Natural killer cell (primary cell): ENCODE data around the gene RFX1. TPM values are rescaled to one million over a fixed set of nuclear protein-coding genes. Genes with fewer than 3 reads are reported as not detected.

ENCODE experiments used
- ATAC-seq, 3 donors: fragments of 150-1000 bp in 2 of 3; fragments of 200-7000 bp in 1 of 3; cut with Tn5 transposase; 1 replicate in 1 of 3; 2 replicates in 2 of 3; pipeline ENCODE4 v1.10.0; 2021; ENCODE audit warnings: mild to moderate bottlenecking in 2 of 3, moderate library complexity in 2 of 3
- DNase-seq, 2 donors: peaks; one replicate each; pipeline versions ENCODE4 v3.0.0 to v3.0.0-alpha.2; 2013 to 2021; ENCODE audit warnings: mixed read lengths in 1 of 2
- H3K27ac ChIP-seq: one replicate; pipeline ENCODE4 v1.5.1; 2013; ENCODE audit warnings: mild to moderate bottlenecking, low read length
- H3K27me3 ChIP-seq: one replicate; pipeline ENCODE4 v1.6.1; 2013; ENCODE audit warnings: low read length; ENCODE audit not compliant: control insufficient read depth, insufficient read depth
- H3K36me3 ChIP-seq: one replicate; pipeline ENCODE4 v1.6.1; 2013; ENCODE audit warnings: low read length; ENCODE audit not compliant: control insufficient read depth, insufficient read depth
- H3K4me1 ChIP-seq: one replicate; pipeline ENCODE4 v1.6.1; 2013; ENCODE audit warnings: low read length; ENCODE audit not compliant: control insufficient read depth, insufficient read depth
- H3K4me3 ChIP-seq: one replicate; pipeline ENCODE4 v1.5.1; 2013; ENCODE audit warnings: low read length
- H3K9me3 ChIP-seq: one replicate; pipeline ENCODE4 v1.6.1; 2013; ENCODE audit warnings: low read length; ENCODE audit not compliant: control insufficient read depth, insufficient read depth
- H3K27ac Mint-ChIP-seq, 2 donors: one replicate each; pipeline ENCODE4 v1.8.0; 2022; ENCODE audit warnings: mild to moderate bottlenecking in 2 of 2, mixed read lengths in 2 of 2, moderate library complexity in 1 of 2
- H3K27me3 Mint-ChIP-seq, 2 donors: one replicate each; pipeline ENCODE4 v1.8.0; 2022; ENCODE audit warnings: low read depth in 2 of 2, mixed read lengths in 2 of 2
- H3K36me3 Mint-ChIP-seq: one replicate; pipeline ENCODE4 v1.8.0; 2022; ENCODE audit warnings: mixed read lengths
- H3K4me1 Mint-ChIP-seq, 2 donors: one replicate each; pipeline ENCODE4 v1.8.0; 2022; ENCODE audit warnings: mixed read lengths in 2 of 2
- H3K4me3 Mint-ChIP-seq: one replicate; pipeline ENCODE4 v1.8.0; 2022; ENCODE audit warnings: mild to moderate bottlenecking, moderate library complexity, mixed read lengths
- H3K9me3 Mint-ChIP-seq, 2 donors: one replicate each; pipeline ENCODE4 v1.8.0; 2022; ENCODE audit warnings: mixed read lengths in 2 of 2
- WGBS: methylation state at CpG from one replicate; pipeline ENCODE4 v1.1.7; 2013; ENCODE audit warnings: missing lambda C conversion rate; ENCODE audit not compliant: insufficient coverage; 5-methylcytosine and 5-hydroxymethylcytosine counted together
- intact Hi-C: fragments of 100-400 bp; cut with micrococcal nuclease; formaldehyde crosslinking; loops from one replicate; pipeline ENCODE4 v1.14.2; 2022
- total RNA-seq, 4 donors: library from RNA; stranded (reverse); fragments of 120-200 nt in 1 of 4; gene quantifications; one replicate each; pipeline versions ENCODE4 v1.2.3 to v1.2.4, GENCODE V29; 2013 to 2022
- TF ChIP-seq, protein P1 (sequence below): fragments of 200-600 bp; IDR thresholded peaks from one replicate; pipeline ENCODE4 v1.8.0; 2022; ENCODE audit warnings: antibody characterized with exemption

Gene RFX1
- total RNA-seq, 3 donors from 2014 or later (not counting 1 experiment from before 2014, with no cell fraction given) = 26.0 to 31.8 (median 30.5) TPM

- Mint-ChIP-seq H3K27ac (peak overlapping the region; percentile 99), H3K4me3 (peak overlapping the region; percentile 95), H3K36me3 (no peaks in the 10 kb centered on the region), H3K27me3 (no peaks in the 10 kb centered on the region), H3K4me1 (peaks cover 32 to 48% of the 10 kb centered on the region in 2 donors), H3K9me3 (no peaks in the 10 kb centered on the region)
- WGBS = 3% methylated on average over 50 of the region's 50 CpGs
- peak overlapping the region; percentile 99 for H3K27ac ChIP-seq
- intact Hi-C loops = loop anchor here (1.0 to 5.0 kb wide), 4 partner anchors 19 to 75 kb away; partner anchors contain the start of gene DCAF15
- H3K4me1 ChIP-seq = peaks cover 55% of the 10 kb centered on the region
- no peaks in the 10 kb centered on the region for H3K36me3 ChIP-seq
- DNase-seq = peak; percentile 90 to 95
- TF ChIP-seq, protein P1, sequence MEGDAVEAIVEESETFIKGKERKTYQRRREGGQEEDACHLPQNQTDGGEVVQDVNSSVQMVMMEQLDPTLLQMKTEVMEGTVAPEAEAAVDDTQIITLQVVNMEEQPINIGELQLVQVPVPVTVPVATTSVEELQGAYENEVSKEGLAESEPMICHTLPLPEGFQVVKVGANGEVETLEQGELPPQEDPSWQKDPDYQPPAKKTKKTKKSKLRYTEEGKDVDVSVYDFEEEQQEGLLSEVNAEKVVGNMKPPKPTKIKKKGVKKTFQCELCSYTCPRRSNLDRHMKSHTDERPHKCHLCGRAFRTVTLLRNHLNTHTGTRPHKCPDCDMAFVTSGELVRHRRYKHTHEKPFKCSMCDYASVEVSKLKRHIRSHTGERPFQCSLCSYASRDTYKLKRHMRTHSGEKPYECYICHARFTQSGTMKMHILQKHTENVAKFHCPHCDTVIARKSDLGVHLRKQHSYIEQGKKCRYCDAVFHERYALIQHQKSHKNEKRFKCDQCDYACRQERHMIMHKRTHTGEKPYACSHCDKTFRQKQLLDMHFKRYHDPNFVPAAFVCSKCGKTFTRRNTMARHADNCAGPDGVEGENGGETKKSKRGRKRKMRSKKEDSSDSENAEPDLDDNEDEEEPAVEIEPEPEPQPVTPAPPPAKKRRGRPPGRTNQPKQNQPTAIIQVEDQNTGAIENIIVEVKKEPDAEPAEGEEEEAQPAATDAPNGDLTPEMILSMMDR = no peak
- H3K27me3 ChIP-seq = no peaks in the 10 kb centered on the region
- H3K4me3 ChIP-seq = peak overlapping the region; percentile 77
- peak; percentile 58 to 76 (median 66) for ATAC-seq
- no peaks in the 10 kb centered on the region for H3K9me3 ChIP-seq
Measured at GRCh38 chr19:14005349-14006084, 603 bp downstream of the RFX1 start.

DNA sequence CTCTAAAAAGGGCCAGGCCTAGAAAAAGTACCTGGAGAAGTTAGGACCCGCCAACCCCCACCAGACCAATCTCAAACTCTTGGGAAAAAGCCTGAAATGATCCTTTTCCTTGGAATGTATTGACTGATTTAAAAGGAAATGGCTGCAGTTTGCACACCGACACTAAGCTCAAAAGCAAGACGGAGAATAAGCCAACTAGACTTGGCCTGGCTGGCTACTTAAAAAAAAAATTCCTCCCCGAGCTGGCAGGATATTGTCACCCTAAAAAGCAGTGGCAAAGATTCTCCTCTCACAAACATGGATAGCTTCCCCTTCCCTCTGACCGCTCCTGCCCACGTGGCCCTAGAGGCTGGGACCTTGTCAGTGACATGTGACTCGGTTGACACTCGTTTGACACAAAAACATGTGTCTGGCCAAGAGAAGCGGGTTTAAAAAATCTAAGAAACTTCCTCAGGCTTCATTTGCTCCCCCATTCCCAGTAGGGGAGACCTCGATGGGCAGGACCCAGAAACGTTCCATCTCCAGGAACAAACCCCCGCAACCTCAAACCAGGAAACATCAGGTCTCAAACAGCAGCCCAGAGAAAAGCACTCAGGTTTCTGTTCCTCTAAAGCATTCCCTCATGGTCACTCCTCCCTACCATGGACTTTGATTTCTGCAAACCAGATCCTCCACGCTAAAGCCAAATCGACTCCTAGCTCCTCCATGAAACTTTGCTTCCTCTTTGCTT lies 1.3 kb downstream of the RFX1 start:
- Histone ChIP-seq H3K27me3 (no peaks in the 10 kb centered on the region), H3K27ac (peak overlapping the region; percentile 99), H3K9me3 (no peaks in the 10 kb centered on the region), H3K4me1 (peaks cover 57% of the 10 kb centered on the region), H3K4me3 (no peak overlapping the region), H3K36me3 (no peaks in the 10 kb centered on the region)
- Mint-ChIP-seq H3K27me3 (no peaks in the 10 kb centered on the region), H3K4me1 (peaks cover 32 to 48% of the 10 kb centered on the region in 2 donors), H3K9me3 (no peaks in the 10 kb centered on the region), H3K36me3 (no peaks in the 10 kb centered on the region), H3K27ac (peak overlapping the region; percentile 99), H3K4me3 (peak overlapping the region; percentile 76)
- 34% methylated on average over 12 of the region's 14 CpGs for WGBS
- intact Hi-C loops = loop anchor here (5.0 kb wide), 1 partner anchor 38 kb away; no protein-coding TSS in a partner anchor
- TF ChIP-seq, protein P1 = no peak
- DNase-seq (peak in 1 of 2 donors; percentile 50), ATAC-seq (no peak)

DNA sequence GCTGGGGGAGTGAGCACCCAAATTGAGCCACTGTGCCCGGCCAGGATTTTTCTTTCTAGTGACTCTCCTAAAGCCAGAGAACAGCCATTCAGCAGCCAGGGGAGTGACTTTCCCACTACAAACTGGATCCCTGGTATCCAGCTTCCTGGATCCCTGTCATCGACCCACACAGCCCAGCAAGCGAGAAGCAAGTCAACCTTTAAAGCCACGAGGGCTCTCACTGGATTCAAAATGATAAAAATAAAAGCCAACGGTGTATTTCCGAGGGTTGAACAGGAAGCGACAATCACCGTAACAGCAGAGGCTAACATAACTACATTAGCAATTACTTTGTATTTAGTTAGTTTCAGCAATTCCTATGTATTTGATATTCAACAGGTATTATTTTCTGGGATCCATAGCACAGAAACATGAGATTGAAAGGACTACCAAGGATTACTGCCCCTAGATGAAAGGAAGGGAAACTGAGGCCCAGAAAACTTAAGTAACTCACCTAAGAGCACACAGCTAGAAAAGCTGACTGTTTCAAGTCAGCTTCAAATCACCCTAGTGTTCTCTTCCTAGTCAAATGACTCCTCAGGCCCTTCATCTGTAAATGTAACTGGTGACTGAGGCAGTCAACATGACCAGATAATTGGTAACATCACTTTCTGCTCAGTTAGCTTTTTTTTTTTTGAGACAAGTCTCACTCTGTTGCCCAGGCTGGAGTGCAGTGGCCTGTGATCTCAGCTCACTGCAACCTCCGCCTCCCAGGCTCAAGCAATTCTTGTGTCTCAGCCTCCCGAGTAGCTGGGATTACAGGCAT lies 2.7 kb downstream of the RFX1 start:
- intact Hi-C loops = no loop called here
- H3K4me1 ChIP-seq = peaks cover 57% of the 10 kb centered on the region
- H3K9me3 Mint-ChIP-seq = no peaks in the 10 kb centered on the region
- H3K36me3 Mint-ChIP-seq = no peaks in the 10 kb centered on the region
- H3K27me3 Mint-ChIP-seq = no peaks in the 10 kb centered on the region
- H3K27ac ChIP-seq = peak overlapping the region; percentile 99
- no peaks in the 10 kb centered on the region for H3K27me3 ChIP-seq
- no peak overlapping the region for H3K4me3 ChIP-seq
- TF ChIP-seq, protein P1 = no peak
- H3K27ac Mint-ChIP-seq = peak overlapping the region; percentile 99
- WGBS = 15% methylated on average over 10 of the region's 10 CpGs
- peak overlapping the region; percentile 73 for H3K4me3 Mint-ChIP-seq
- DNase-seq = peak in 1 of 2 donors; percentile 62
- ATAC-seq = no peak
- peaks cover 8% of the 10 kb centered on the region for H3K9me3 ChIP-seq
- H3K4me1 Mint-ChIP-seq = peaks cover 32 to 48% of the 10 kb centered on the region in 2 donors
- H3K36me3 ChIP-seq = no peaks in the 10 kb centered on the region
